HL-60 (cell line): Measurements from ENCODE around the gene PRDM15.

Experiments
- GABPA ChIP-seq: IDR thresholded peaks from 2 replicates; pipeline ENCODE4 v1.6.1; 2012; ENCODE audit warnings: low read depth
- POLR2AphosphoS5 ChIP-seq: IDR thresholded peaks from 2 replicates; pipeline ENCODE4 v1.6.1; 2012; ENCODE audit warnings: low read depth
- SPI1 ChIP-seq: IDR thresholded peaks from 2 replicates; pipeline ENCODE4 v1.6.1; 2012; ENCODE audit warnings: low read depth, mild to moderate bottlenecking, borderline replicate concordance
- TF ChIP-seq, protein P1 (sequence below): IDR thresholded peaks from one replicate; pipeline ENCODE4 v1.5.1; 2011; ENCODE audit warnings: low read length, control low read depth, inconsistent platforms; ENCODE audit not compliant: insufficient read depth
- TF ChIP-seq, protein P2 (sequence below): IDR thresholded peaks from 2 replicates; pipeline ENCODE4 v1.6.1; 2012; ENCODE audit warnings: low read depth; ENCODE audit not compliant: insufficient replicate concordance

- TF ChIP-seq, protein P1, sequence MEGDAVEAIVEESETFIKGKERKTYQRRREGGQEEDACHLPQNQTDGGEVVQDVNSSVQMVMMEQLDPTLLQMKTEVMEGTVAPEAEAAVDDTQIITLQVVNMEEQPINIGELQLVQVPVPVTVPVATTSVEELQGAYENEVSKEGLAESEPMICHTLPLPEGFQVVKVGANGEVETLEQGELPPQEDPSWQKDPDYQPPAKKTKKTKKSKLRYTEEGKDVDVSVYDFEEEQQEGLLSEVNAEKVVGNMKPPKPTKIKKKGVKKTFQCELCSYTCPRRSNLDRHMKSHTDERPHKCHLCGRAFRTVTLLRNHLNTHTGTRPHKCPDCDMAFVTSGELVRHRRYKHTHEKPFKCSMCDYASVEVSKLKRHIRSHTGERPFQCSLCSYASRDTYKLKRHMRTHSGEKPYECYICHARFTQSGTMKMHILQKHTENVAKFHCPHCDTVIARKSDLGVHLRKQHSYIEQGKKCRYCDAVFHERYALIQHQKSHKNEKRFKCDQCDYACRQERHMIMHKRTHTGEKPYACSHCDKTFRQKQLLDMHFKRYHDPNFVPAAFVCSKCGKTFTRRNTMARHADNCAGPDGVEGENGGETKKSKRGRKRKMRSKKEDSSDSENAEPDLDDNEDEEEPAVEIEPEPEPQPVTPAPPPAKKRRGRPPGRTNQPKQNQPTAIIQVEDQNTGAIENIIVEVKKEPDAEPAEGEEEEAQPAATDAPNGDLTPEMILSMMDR, result no peak
- no peak for TF ChIP-seq POLR2AphosphoS5
- no peak for TF ChIP-seq GABPA
- TF ChIP-seq SPI1, result no peak
- TF ChIP-seq, protein P2, sequence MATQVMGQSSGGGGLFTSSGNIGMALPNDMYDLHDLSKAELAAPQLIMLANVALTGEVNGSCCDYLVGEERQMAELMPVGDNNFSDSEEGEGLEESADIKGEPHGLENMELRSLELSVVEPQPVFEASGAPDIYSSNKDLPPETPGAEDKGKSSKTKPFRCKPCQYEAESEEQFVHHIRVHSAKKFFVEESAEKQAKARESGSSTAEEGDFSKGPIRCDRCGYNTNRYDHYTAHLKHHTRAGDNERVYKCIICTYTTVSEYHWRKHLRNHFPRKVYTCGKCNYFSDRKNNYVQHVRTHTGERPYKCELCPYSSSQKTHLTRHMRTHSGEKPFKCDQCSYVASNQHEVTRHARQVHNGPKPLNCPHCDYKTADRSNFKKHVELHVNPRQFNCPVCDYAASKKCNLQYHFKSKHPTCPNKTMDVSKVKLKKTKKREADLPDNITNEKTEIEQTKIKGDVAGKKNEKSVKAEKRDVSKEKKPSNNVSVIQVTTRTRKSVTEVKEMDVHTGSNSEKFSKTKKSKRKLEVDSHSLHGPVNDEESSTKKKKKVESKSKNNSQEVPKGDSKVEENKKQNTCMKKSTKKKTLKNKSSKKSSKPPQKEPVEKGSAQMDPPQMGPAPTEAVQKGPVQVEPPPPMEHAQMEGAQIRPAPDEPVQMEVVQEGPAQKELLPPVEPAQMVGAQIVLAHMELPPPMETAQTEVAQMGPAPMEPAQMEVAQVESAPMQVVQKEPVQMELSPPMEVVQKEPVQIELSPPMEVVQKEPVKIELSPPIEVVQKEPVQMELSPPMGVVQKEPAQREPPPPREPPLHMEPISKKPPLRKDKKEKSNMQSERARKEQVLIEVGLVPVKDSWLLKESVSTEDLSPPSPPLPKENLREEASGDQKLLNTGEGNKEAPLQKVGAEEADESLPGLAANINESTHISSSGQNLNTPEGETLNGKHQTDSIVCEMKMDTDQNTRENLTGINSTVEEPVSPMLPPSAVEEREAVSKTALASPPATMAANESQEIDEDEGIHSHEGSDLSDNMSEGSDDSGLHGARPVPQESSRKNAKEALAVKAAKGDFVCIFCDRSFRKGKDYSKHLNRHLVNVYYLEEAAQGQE, result no peak
These were observed 41.3 kb upstream of the PRDM15 start for GRCh38 chr21:41920476-41920875.
